Measurements from ENCODE around the gene IGFN1. TPM values are rescaled to one million over a fixed set of nuclear protein-coding genes. Genes with fewer than 3 reads are reported as not detected.

Gene IGFN1
- total and polyA plus RNA-seq, 9 of the 15 experiments (the other 6 are each of a cell fraction or from before 2014, with no cell fraction given) = 0.04 TPM; not detected in 8

DNA sequence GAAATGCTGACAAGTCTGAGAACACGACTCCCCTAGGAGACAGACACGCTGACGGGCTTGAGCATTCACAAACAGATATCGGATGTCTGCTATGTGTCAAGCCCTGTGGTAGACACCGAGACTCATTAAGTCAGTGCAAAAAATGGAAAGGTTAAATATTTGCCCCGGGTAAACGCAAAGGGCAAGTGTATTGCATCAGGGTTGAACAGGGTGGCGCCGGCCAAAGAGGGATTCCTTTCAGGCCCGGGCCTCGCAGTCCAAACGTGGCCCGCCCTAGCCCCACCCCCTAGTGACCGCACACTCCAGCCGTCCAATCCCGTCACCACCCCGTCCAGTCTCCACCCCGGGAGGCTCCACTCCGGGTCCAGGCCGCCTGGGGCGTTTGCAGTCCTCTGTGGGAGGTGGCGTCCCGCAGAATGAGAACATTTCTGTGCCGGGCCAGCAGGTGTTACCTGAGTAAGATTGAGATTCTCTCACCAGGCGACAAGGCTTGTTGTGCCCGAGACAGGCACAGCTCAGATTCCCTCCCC, 20.0 kb upstream of the IGFN1 start (continued):
- no peak for TF ChIP-seq KAT8 (IDR thresholded peaks at IDR 0.05; ENCODE audit: low read depth)
- no peak for TF ChIP-seq EGR1 (conservative IDR thresholded peaks at IDR 0.05)
- no peak for TF ChIP-seq CBX8 (IDR thresholded peaks at IDR 0.05; ENCODE audit: borderline replicate concordance, extremely low read depth, low read depth, low read length, poor library complexity, severe bottlenecking)
- no peak for TF ChIP-seq ZNF696 (CRISPR knock-in tag; conservative IDR thresholded peaks at IDR 0.05)
- 0 out of 2 replicates have a peak, but pooled peaks have one; percentile 36 for TF ChIP-seq FOXJ2 (tag; IDR thresholded peaks at IDR 0.05)
- no peak for TF ChIP-seq MEF2A (IDR thresholded peaks at IDR 0.05; ENCODE audit: control insufficient read depth, low read depth, low read length)
- TF ChIP-seq, protein P1, sequence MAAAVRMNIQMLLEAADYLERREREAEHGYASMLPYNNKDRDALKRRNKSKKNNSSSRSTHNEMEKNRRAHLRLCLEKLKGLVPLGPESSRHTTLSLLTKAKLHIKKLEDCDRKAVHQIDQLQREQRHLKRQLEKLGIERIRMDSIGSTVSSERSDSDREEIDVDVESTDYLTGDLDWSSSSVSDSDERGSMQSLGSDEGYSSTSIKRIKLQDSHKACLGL (CRISPR knock-in tag; IDR thresholded peaks at IDR 0.05; ENCODE audit: borderline replicate concordance, poor library complexity, severe bottlenecking) = no peak
- peak; percentile 75 for TF ChIP-seq SOX6 (IDR thresholded peaks at IDR 0.05)
- TF ChIP-seq EZH2 (IDR thresholded peaks at IDR 0.05; ENCODE audit: borderline replicate concordance, low read depth, low read length) = no peak
- no peak for TF ChIP-seq ZNF23 (CRISPR knock-in tag; IDR thresholded peaks at IDR 0.05)
- no peak for TF ChIP-seq ZNF584 (CRISPR knock-in tag; IDR thresholded peaks at IDR 0.05; ENCODE audit: low read depth)
- TF ChIP-seq, protein P2, sequence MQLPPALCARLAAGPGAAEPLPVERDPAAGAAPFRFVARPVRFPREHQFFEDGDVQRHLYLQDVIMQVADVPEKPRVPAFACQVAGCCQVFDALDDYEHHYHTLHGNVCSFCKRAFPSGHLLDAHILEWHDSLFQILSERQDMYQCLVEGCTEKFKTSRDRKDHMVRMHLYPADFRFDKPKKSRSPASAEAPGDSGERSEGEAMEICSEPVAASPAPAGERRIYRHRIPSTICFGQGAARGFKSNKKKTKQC (CRISPR knock-in tag; IDR thresholded peaks at IDR 0.05) = no peak
- TF ChIP-seq PTRF (tag; IDR thresholded peaks at IDR 0.05) = no peak
- TF ChIP-seq GTF2F1 (IDR thresholded peaks at IDR 0.05; ENCODE audit: low read depth, low read length) = no peak
- TF ChIP-seq, protein P3, sequence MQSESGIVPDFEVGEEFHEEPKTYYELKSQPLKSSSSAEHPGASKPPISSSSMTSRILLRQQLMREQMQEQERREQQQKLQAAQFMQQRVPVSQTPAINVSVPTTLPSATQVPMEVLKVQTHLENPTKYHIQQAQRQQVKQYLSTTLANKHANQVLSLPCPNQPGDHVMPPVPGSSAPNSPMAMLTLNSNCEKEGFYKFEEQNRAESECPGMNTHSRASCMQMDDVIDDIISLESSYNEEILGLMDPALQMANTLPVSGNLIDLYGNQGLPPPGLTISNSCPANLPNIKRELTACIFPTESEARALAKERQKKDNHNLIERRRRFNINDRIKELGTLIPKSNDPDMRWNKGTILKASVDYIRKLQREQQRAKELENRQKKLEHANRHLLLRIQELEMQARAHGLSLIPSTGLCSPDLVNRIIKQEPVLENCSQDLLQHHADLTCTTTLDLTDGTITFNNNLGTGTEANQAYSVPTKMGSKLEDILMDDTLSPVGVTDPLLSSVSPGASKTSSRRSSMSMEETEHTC (IDR thresholded peaks at IDR 0.05) = no peak
- no peak for TF ChIP-seq ZNF217 (CRISPR knock-in tag; IDR thresholded peaks at IDR 0.05)
- TF ChIP-seq, protein P4, sequence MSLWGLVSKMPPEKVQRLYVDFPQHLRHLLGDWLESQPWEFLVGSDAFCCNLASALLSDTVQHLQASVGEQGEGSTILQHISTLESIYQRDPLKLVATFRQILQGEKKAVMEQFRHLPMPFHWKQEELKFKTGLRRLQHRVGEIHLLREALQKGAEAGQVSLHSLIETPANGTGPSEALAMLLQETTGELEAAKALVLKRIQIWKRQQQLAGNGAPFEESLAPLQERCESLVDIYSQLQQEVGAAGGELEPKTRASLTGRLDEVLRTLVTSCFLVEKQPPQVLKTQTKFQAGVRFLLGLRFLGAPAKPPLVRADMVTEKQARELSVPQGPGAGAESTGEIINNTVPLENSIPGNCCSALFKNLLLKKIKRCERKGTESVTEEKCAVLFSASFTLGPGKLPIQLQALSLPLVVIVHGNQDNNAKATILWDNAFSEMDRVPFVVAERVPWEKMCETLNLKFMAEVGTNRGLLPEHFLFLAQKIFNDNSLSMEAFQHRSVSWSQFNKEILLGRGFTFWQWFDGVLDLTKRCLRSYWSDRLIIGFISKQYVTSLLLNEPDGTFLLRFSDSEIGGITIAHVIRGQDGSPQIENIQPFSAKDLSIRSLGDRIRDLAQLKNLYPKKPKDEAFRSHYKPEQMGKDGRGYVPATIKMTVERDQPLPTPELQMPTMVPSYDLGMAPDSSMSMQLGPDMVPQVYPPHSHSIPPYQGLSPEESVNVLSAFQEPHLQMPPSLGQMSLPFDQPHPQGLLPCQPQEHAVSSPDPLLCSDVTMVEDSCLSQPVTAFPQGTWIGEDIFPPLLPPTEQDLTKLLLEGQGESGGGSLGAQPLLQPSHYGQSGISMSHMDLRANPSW (CRISPR knock-in tag; IDR thresholded peaks at IDR 0.05) = no peak
- no peak for TF ChIP-seq SNIP1 (IDR thresholded peaks at IDR 0.05; ENCODE audit: low read depth)
- no peak for TF ChIP-seq SRSF3 (IDR thresholded peaks at IDR 0.05; ENCODE audit: insufficient read depth, low read length)
- TF ChIP-seq RFX7 (CRISPR knock-in tag; IDR thresholded peaks at IDR 0.05) = no peak
- TF ChIP-seq ZZZ3 (IDR thresholded peaks at IDR 0.05) = no peak
- TF ChIP-seq HNRNPL (IDR thresholded peaks at IDR 0.05; ENCODE audit: low read depth, low read length) = no peak
- TF ChIP-seq YY1 (IDR thresholded peaks at IDR 0.05; ENCODE audit: borderline replicate concordance in 1 of 3, control insufficient read depth in 1 of 3, extremely low read depth in 1 of 3, insufficient read depth in 3 of 3, insufficient read length in 1 of 3, insufficient replicate concordance in 2 of 3, low read depth in 1 of 3, low read length in 2 of 3) = no peak

Data from K562 (cell line).